ENCODE data around the gene NXN.

DNA sequence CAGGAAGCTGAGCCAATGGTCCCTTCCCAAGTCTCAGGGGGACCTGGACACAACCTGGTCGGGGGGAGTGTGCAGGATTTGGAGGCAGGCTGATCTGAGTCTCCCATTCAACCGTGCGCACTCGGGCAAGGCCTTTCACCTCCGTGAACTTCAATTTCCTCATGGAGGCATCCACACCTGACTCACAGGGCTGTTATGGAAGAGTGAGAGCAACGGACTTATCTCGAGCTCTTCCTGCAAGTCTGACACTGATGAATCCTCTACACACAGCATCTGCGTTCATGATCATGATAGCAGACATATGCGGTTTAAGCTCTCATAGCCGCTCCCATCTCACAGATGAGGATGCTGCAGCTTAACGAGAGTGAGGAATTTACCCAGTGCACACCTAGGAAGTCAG, 39.0 kb upstream of the NXN start:
- TF ChIP-seq, protein P1, sequence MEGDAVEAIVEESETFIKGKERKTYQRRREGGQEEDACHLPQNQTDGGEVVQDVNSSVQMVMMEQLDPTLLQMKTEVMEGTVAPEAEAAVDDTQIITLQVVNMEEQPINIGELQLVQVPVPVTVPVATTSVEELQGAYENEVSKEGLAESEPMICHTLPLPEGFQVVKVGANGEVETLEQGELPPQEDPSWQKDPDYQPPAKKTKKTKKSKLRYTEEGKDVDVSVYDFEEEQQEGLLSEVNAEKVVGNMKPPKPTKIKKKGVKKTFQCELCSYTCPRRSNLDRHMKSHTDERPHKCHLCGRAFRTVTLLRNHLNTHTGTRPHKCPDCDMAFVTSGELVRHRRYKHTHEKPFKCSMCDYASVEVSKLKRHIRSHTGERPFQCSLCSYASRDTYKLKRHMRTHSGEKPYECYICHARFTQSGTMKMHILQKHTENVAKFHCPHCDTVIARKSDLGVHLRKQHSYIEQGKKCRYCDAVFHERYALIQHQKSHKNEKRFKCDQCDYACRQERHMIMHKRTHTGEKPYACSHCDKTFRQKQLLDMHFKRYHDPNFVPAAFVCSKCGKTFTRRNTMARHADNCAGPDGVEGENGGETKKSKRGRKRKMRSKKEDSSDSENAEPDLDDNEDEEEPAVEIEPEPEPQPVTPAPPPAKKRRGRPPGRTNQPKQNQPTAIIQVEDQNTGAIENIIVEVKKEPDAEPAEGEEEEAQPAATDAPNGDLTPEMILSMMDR (IDR thresholded peaks at IDR 0.05) = no peak
- no peak for TF ChIP-seq POLR2A (IDR thresholded peaks at IDR 0.05)
- no peak for TF ChIP-seq POLR2AphosphoS5 (IDR thresholded peaks at IDR 0.05)

Data from gastroesophageal sphincter (tissue), 3 donors.